HFF-Myc (cell line): ENCODE results near the gene CLCN2.
A peak's percentile ranks its signal among the peaks of the same experiment; 100 is the strongest.

Experiments
- DNase-seq: peaks from one replicate; pipeline ENCODE4 v3.0.0-alpha.2; 2011; ENCODE audit warnings: low read depth; ENCODE audit errors: extremely low read depth
- H3K4me3 ChIP-seq: replicated peaks from 2 replicates; pipeline ENCODE4 v1.5.1; 2011; ENCODE audit warnings: low read depth, mild to moderate bottlenecking, control low read depth, low read length
- CTCF ChIP-seq: IDR thresholded peaks from 2 replicates; pipeline ENCODE4 v1.5.1; 2012; ENCODE audit warnings: mild to moderate bottlenecking, low read depth, low read length, control low read depth; ENCODE audit errors: missing control alignments

Gene CLCN2

GRCh38 chr3:184314700-184315542 lies 46.5 kb downstream of the CLCN2 start:
- TF ChIP-seq CTCF, result no peak
- no peak for DNase-seq

GRCh38 chr3:184314363-184314699 lies 47.1 kb downstream of the CLCN2 start, which contains the start of gene EIF4G1:
EIF4G1 (plus strand) TSS chr3:184314606; CDS start chr3:184315797, 1,191 bp downstream.
- peak within 1 kb of the TSS; percentile 95 for H3K4me3 ChIP-seq
- TF ChIP-seq CTCF, result no peak
- DNase-seq, result peak; percentile 56

More at GRCh38 chr3:184314700-184315542, 46.5 kb downstream of the CLCN2 start:
- peak overlapping the region; percentile 95 for H3K4me3 ChIP-seq

DNA sequence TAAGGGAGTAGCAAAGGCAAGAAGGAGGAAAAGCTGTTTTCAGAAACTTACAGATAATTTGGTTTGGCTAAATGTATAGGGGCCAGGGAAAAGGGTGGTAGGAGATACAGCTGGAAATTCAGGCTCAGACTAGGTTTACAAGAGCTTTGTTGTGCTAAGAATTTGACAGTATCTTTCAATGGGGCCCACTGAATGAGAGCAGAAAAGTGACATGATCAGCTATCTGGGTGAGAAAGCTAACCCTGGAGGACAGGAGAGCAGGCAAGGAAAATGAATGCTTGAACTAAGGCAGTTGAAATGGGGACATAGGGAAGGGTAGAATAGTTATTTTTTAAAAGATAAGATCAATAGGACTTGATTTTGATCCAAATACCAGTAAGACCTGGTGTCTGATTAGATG lies 49.8 kb downstream of the CLCN2 start:
- H3K4me3 ChIP-seq, result no peak overlapping the region
- TF ChIP-seq CTCF, result no peak
- DNase-seq, result no peak

- no peak for DNase-seq
- TF ChIP-seq CTCF, result no peak
- no peak overlapping the region for H3K4me3 ChIP-seq
Measured at GRCh38 chr3:184308744-184309143, 52.7 kb downstream of the CLCN2 start.

GRCh38 chr3:184307915-184308314 lies 53.5 kb downstream of the CLCN2 start:
- no peak for TF ChIP-seq CTCF
- no peak for DNase-seq
- no peak overlapping the region for H3K4me3 ChIP-seq

DNA sequence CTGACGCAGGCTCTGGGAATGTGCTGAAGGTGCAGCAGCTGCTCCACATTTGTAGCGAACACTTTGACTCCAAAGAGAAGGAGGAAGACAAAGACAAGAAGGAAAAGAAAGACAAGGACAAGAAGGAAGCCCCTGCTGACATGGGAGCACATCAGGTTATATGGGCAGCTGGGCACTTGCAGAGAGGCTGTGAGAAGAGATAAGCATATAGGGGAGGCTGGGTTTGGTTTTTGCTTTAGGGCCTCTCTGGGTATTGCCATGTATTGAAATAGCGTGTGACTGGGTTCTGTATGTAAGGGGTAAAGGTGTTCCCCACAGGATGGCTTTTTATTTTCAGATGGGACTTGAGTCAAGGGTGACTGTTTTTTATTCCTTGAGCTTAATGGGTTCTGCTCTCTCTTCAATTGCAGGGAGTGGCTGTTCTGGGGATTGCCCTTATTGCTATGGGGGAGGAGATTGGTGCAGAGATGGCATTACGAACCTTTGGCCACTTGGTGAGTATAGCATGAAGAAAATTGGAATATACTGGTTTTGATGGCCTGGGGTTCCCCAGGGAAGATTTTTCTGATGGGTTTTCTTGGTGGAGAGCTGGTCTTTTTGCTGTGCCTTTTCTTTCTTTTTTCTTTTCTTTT lies 54.9 kb downstream of the CLCN2 start:
- H3K4me3 ChIP-seq, result no peak overlapping the region
- TF ChIP-seq CTCF, result no peak
- DNase-seq, result no peak
